HG03097 (cell line): ENCODE results near the gene CCNA1.

Source experiments
- ATAC-seq: cut with Tn5 transposase; IDR thresholded peaks from one replicate; pipeline ENCODE4 v1.9.1; 2021; ENCODE audit not compliant: unreplicated experiment, low FRiP score

CCNA1 gene

GRCh38 chr13:36432106-36432544 is at the start of gene CCNA1:
CCNA1 (plus strand) TSS chr13:36432495; CDS start chr13:36433057, 562 bp downstream.
- no peak for ATAC-seq

DNA sequence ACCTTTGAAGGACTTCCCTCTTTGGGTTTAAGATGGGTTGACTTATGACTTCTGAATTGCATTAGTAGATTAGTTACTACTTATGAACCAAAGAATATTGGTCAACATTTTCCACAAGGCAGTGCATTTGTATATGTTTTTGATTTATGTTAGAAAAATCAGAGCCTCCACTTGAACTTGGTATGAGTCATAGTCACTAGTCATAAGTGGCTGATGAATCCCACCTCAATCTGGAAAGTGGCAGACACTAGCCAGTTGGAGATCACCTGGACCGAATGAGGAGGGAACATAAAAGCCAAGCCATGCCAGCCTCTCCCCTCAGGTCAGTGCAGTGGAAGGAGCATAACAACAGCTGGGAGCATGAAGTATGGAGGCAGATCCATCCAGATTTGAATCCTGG is 46.8 kb upstream of the CCNA1 start:
- no peak for ATAC-seq

DNA sequence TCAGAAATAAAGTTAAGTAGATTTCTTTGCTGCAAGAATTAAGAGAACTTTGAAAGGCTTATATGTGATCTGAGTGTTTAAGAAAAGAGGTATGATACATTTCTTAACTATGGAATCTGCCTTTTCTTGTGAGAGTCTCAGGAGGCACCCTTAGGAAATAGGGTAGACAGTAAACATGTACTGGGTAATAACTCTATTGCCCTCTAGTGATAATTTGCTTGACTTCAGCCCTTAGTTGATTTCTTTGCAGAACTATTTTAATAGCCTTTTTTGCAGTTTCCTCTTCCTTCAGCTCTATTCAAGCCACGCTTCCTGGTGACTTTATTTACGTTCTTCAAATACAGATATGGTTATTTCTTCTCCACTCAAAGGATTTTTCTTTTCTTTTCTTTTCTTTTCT is 37.0 kb upstream of the CCNA1 start:
- no peak for ATAC-seq

DNA sequence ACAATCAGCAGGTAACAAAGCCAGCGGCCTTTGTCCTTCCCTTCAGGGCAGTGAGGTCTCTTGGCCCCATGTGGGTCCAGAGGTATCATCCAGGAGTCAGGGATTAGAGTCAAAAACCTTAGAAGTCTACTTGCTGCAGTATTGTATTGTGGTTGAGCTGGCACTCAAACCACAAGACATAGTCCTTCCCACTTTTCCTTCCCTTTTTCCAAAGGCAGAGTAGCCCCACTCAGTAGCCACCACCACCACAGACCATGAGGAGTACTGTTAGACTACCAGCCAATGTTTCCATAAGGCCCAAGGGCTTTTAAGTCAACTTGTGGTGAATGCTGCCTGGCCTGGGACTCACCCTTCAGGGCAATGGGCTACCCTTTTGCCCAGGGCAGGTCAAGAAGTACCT is 27.1 kb upstream of the CCNA1 start:
- no peak for ATAC-seq

GRCh38 chr13:36412736-36413135 is 19.6 kb upstream of the CCNA1 start:
- no peak for ATAC-seq

- no peak for ATAC-seq
Measured at GRCh38 chr13:36413161-36413560, 19.1 kb upstream of the CCNA1 start.

DNA sequence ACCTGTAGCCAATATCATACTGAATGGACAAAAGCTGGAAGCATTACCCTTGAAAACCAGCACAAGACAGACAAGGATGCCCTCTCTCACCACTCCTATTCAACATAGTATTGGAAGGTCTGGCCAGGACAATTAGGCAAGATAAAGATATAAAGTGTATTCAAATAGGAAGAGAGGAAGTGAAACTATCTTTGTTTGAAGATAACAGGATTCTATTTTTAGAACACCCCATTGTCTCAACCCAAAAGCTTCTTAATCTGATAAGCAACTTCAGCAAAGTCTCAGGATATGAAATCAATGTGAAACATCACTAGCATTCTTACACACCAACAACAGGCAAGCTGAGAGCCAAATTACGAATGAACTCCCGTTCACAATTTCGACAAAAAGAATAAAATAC is 17.8 kb upstream of the CCNA1 start:
- ATAC-seq, result no peak

DNA sequence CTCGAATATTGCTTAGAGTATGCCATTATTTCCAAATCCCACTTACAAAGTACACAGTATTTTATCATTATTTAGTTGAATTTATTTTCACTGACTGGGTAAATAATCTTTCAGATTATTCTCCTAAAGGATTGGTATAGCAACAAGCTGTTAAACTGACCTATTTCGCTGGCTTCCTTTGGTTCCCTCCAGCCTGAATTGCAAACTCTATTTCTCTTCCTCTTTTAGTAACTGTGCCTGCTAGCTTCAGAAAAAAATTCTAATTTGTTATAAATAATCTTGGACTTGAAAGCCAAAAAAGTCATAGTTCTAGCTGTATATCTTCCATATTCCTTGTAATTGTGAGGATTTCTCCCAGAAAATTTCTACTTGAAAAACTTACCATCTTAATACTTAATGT is 15.0 kb upstream of the CCNA1 start:
- no peak for ATAC-seq

DNA sequence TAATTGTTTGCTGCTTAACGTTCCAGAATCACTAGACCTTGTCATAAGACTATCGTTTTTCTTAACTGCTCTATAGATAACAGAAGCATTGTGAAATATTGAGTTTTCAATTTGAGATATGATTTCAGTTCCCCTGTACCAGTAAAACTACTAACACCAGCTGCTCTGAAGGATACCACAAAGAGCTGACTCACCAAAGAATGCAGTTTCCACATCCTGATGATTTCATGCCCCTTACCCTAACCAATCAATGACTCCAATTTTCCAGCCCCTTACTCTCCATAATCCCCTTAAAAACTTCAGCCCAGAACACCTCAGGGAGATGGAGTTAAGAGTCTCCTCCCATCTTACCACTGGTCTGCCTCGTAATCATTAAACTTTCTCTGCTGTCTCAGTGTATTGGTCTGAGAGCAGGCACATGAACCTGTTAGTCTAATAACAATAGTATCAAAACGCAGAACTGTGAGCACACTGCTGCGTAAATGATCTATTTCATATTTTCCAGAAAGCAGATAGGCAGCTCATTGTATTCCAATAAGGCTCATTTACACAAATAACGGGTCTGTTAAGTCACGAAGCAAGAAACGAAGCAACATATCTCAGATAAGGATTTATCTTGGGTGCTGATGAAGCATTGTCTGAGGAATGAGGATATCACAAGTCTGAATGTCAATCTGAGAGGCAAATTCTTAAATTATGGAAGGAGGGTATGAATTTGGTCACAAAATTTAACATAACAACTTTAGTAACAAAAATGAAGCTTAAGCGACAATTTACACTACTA is 14.1 kb upstream of the CCNA1 start:
- peak; percentile 93 for ATAC-seq

GRCh38 chr13:36420437-36420891 is 11.8 kb upstream of the CCNA1 start:
- ATAC-seq, result peak; percentile 55

DNA sequence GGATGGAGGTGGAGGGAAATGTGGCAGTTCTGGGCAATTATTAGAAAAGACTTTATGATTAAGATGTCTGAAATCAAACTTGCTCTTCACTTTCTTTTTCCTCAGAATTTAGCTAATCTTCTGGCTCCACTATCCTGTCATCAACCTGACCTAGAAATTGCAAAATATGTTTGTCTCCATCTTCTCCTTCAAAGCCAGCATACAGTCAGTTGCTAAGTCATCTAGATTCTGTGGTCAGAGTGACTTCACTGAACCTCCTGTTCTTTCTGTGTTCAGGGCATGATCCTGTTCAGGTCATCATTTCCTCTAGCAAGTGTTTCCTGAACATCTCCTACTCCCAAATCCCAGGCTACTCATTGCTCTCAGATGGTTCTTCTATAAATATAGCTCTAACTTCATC is 10.8 kb upstream of the CCNA1 start:
- no peak for ATAC-seq

GRCh38 chr13:36428086-36428485 is 4.2 kb upstream of the CCNA1 start:
- ATAC-seq, result no peak

- no peak for ATAC-seq
Measured at GRCh38 chr13:36430247-36431203, 1.8 kb upstream of the CCNA1 start.

GRCh38 chr13:36431204-36432105 is 840 bp upstream of the CCNA1 start:
- no peak for ATAC-seq

- no peak for ATAC-seq
Measured at GRCh38 chr13:36436811-36437210, 4.5 kb downstream of the CCNA1 start.

GRCh38 chr13:36438594-36439483 is 6.5 kb downstream of the CCNA1 start:
- ATAC-seq, result no peak

GRCh38 chr13:36445278-36445677 is 13.0 kb downstream of the CCNA1 start:
- ATAC-seq, result no peak

DNA sequence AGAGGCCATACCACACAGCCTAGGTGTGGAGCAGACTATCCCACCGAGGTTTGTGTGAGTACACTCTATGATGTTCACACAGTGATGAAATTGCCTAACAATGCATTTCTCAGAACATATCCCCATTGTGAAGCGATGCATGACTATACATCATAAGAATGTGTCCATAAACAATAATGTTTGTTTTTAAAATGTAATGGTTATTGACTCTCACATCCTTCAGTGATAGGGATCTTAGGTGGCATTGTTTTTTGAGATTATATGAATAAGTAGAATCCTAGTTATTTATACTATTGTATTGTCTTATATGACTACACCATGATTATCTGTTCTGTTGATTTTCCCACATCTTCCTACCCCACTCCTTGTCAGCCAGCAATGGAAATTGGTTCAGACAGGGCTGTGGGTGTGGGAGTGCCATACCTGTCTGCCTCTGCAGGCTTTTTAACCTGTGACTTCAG is 13.6 kb downstream of the CCNA1 start:
- no peak for ATAC-seq

DNA sequence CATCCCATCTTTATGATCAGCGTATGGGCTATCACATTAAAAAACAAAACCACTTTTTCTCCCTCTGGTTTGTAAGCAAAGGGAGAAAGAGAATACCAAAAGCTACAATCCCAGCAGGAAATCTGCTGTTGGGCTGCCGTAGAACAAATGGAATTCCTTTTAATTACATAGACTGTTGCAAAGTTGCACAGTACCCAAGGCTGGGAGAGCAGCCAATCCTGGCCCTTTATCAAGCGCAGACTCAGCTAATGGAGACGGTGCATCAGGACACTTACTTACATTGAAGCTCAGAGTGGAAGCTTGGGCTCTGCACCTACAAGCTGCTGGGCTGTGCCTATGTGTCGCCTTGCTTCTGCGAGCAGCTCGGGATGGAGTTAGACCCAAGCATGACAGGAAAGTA is 15.2 kb downstream of the CCNA1 start:
- no peak for ATAC-seq
